ENCODE results near the gene KCMF1.
A peak's percentile ranks its signal among the peaks of the same experiment; 100 is the strongest.
"Not testable (repeated sequence)": the region's sequence is repeated elsewhere in the genome, so short reads cannot be mapped to it uniquely, and the experiment has no call there.

Gene KCMF1

DNA sequence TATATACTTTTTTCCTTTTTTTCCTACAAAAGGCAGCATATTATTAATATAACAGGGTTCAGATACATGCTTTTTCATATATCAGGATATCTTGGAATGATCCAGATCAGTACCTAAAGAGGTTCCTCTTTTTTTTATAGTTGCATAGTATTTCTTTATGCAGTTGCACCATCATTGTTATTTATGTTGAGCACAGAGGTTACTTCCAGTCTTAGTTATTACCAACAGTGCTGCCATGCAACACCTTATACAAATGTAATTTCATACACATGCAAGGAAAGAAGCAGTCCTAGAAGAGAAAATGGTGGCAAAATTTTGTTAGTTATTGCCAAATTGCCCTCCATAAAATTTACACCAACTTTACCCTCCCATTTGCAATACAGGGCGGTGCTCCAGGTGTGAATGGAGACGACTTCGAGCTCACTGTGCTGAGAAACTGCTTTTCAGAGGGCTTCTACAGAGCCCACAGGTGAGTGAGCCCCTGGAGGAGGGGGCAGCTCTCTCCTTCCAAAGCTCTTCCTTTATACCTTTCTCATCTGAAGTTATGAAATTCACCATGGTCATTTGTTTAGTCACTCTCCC, 30.0 kb upstream of the KCMF1 start:
- Histone ChIP-seq H3K27ac (ENCODE audit: low read length) (no peak overlapping the region), H3K36me3 (ENCODE audit: control insufficient read depth, low read depth, low read length) (no peaks in the 10 kb centered on the region), H3K27me3 (ENCODE audit: control insufficient read depth, insufficient read depth, low read length) (no peaks in the 10 kb centered on the region), H3K9me3 (ENCODE audit: control insufficient read depth, low read depth, low read length) (no peaks in the 10 kb centered on the region), H3K9ac (ENCODE audit: low read length) (no peak overlapping the region), H3K4me3 (ENCODE audit: low read length) (no peak overlapping the region), H3K4me1 (ENCODE audit: control insufficient read depth, low read depth, low read length) (peaks cover 15% of the 10 kb centered on the region)

GRCh38 chr2:84942166-84942565, 28.8 kb upstream of the KCMF1 start:
- no peaks in the 10 kb centered on the region for H3K27me3 ChIP-seq (ENCODE audit: control insufficient read depth, insufficient read depth, low read length)
- peaks cover 23% of the 10 kb centered on the region for H3K4me1 ChIP-seq (ENCODE audit: control insufficient read depth, low read depth, low read length)
- no peak overlapping the region for H3K9ac ChIP-seq (ENCODE audit: low read length)
- no peaks in the 10 kb centered on the region for H3K36me3 ChIP-seq (ENCODE audit: control insufficient read depth, low read depth, low read length)
- no peak overlapping the region for H3K4me3 ChIP-seq (ENCODE audit: low read length)
- H3K9me3 ChIP-seq (ENCODE audit: control insufficient read depth, low read depth, low read length) = no peaks in the 10 kb centered on the region
- H3K27ac ChIP-seq (ENCODE audit: low read length) = no peak overlapping the region

DNA sequence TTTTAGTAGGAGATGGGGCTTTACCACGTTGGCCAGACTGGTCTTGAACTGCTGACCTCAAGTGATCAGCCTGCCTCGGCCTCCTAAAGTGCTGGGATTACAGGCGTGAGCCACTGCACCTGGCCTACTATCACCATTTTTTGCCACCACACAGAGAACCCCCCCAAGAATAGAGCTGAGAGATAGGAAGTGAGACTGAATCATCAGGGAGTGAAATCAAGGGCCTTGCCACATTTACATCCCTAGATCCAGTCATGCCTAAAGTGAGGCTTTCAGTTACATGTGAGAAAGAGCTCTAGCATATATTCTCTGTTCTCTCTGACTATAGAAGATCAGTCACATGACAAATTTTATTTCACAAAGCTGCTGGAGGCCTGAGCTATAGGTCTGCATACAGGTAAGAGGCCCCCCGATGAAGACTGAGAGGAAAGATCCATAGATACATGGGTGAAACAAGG, 28.0 kb upstream of the KCMF1 start:
- Histone ChIP-seq H3K4me1 (ENCODE audit: control insufficient read depth, low read depth, low read length) (peaks cover 23% of the 10 kb centered on the region), H3K27me3 (ENCODE audit: control insufficient read depth, insufficient read depth, low read length) (no peaks in the 10 kb centered on the region), H3K4me3 (ENCODE audit: low read length) (no peak overlapping the region), H3K9me3 (ENCODE audit: control insufficient read depth, low read depth, low read length) (no peaks in the 10 kb centered on the region), H3K36me3 (ENCODE audit: control insufficient read depth, low read depth, low read length) (no peaks in the 10 kb centered on the region), H3K9ac (ENCODE audit: low read length) (no peak overlapping the region), H3K27ac (ENCODE audit: low read length) (no peak overlapping the region)

DNA sequence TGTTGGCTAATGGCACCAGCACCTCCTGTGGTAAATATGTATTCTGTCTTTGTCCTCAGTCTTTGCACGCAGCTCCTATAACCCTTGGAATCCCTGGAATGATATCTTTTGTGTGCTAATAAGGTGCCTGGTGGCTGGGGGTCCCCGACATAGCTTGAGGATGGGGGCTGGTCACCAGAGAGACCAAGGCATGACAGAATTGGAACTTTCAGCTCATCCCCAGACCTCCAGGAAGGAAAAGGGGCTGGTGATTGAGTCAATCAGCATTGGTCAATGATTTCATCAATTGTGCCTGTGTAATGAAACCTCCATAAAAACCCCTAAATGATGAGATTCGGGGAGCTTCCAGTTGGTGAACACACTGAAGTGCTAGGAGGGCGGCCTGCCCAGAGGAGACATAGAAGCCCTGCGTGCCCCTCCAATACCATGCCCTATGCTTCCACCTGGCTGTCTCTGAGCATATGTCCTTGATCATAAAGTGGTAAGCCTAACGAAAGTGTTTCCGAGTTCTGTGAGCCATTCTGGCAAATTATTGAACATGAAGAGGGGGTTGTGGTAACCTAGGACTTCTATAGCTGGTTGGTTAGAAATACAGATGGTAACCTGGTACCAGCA, 26.6 kb upstream of the KCMF1 start:
- no peak overlapping the region for H3K4me3 ChIP-seq (ENCODE audit: low read length)
- no peaks in the 10 kb centered on the region for H3K36me3 ChIP-seq (ENCODE audit: control insufficient read depth, low read depth, low read length)
- peaks cover 22% of the 10 kb centered on the region for H3K4me1 ChIP-seq (ENCODE audit: control insufficient read depth, low read depth, low read length)

GRCh38 chr2:84945838-84946203, 25.1 kb upstream of the KCMF1 start:
- not testable (repeated sequence) for H3K27ac ChIP-seq (ENCODE audit: low read length); H3K36me3 ChIP-seq (ENCODE audit: control insufficient read depth, low read depth, low read length); H3K27me3 ChIP-seq (ENCODE audit: control insufficient read depth, insufficient read depth, low read length); H3K9ac ChIP-seq (ENCODE audit: low read length); H3K4me3 ChIP-seq (ENCODE audit: low read length); H3K9me3 ChIP-seq (ENCODE audit: control insufficient read depth, low read depth, low read length)
- H3K4me1 ChIP-seq (ENCODE audit: control insufficient read depth, low read depth, low read length) = peaks cover 11% of the 10 kb centered on the region

More for the DNA sequence above, 26.6 kb upstream of the KCMF1 start:
- H3K27ac ChIP-seq (ENCODE audit: low read length) = no peak overlapping the region
- H3K27me3 ChIP-seq (ENCODE audit: control insufficient read depth, insufficient read depth, low read length) = no peaks in the 10 kb centered on the region
- H3K9me3 ChIP-seq (ENCODE audit: control insufficient read depth, low read depth, low read length) = no peaks in the 10 kb centered on the region
- no peak overlapping the region for H3K9ac ChIP-seq (ENCODE audit: low read length)

DNA sequence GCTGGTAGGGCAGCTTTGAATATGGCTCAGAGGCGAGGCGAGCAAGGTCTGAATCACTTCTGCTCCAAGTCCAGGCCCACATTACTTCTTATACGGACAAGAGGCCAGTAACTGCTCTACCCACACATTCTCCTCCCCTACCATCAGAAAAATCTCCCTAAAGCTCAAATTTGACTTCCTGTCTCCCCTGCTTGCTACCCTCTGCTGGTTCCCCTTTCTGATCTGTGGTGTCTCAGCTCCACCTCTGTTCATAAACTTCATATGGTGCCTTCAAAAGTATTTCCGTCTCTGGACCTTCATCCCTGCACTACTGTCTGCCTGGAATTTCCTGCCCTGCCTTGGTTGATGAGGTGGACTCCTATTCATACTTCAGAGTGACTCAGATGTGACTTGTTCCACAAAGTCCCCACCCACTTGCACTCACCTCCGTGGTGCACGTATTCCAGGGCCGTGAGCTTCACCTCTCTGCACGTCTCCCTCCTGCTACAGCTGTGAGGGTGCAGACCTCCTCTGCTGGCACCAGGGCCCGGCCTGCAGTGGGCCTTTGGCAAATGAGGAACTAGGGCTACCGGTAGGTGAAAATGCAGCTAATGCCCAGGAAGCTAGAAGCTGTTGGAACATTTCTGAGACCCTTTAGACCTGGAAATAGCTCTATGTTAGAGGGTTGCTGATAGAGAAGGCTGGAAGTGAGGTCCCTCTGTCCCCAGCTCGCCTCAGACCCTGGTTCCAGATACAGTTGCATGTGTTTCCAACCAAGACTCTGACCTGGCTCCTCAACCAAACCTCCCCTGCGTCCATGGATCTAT, 24.6 kb upstream of the KCMF1 start:
- Histone ChIP-seq H3K27me3 (ENCODE audit: control insufficient read depth, insufficient read depth, low read length) (no peaks in the 10 kb centered on the region), H3K9ac (ENCODE audit: low read length) (no peak overlapping the region), H3K9me3 (ENCODE audit: control insufficient read depth, low read depth, low read length) (no peaks in the 10 kb centered on the region), H3K4me3 (ENCODE audit: low read length) (no peak overlapping the region), H3K36me3 (ENCODE audit: control insufficient read depth, low read depth, low read length) (no peaks in the 10 kb centered on the region), H3K27ac (ENCODE audit: low read length) (no peak overlapping the region), H3K4me1 (ENCODE audit: control insufficient read depth, low read depth, low read length) (peaks cover 8% of the 10 kb centered on the region)

GRCh38 chr2:84947010-84947593, 23.9 kb upstream of the KCMF1 start:
- H3K4me1 ChIP-seq (ENCODE audit: control insufficient read depth, low read depth, low read length) = peaks cover 8% of the 10 kb centered on the region
- H3K4me3 ChIP-seq (ENCODE audit: low read length) = no peak overlapping the region
- no peaks in the 10 kb centered on the region for H3K9me3 ChIP-seq (ENCODE audit: control insufficient read depth, low read depth, low read length)
- no peaks in the 10 kb centered on the region for H3K36me3 ChIP-seq (ENCODE audit: control insufficient read depth, low read depth, low read length)
- H3K27me3 ChIP-seq (ENCODE audit: control insufficient read depth, insufficient read depth, low read length) = no peaks in the 10 kb centered on the region
- no peak overlapping the region for H3K27ac ChIP-seq (ENCODE audit: low read length)
- no peak overlapping the region for H3K9ac ChIP-seq (ENCODE audit: low read length)

DNA sequence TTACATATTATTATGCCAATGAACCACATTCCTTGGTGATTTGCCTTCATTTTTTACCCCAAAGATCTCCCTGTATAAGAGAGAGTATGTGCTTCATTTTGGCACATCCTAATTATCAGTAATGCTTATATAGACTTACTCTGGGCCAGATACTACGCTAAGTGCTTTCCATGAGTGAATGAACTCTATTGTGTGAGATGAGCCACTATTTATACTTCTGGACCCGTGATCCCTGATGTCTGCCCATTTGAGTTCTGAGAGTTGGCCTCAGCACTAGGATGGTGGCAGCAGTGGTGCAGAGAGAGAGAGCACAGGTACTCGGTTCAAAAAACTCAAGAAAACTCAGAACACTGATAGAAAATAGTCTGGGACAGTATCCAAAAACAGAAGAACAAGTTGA, 17.4 kb upstream of the KCMF1 start:
- Histone ChIP-seq H3K9me3 (ENCODE audit: control insufficient read depth, low read depth, low read length) (no peaks in the 10 kb centered on the region), H3K9ac (ENCODE audit: low read length) (no peak overlapping the region), H3K4me3 (ENCODE audit: low read length) (no peak overlapping the region), H3K36me3 (ENCODE audit: control insufficient read depth, low read depth, low read length) (no peaks in the 10 kb centered on the region), H3K27me3 (ENCODE audit: control insufficient read depth, insufficient read depth, low read length) (no peaks in the 10 kb centered on the region), H3K27ac (ENCODE audit: low read length) (no peak overlapping the region), H3K4me1 (ENCODE audit: control insufficient read depth, low read depth, low read length) (peaks cover 25% of the 10 kb centered on the region)

- Histone ChIP-seq H3K36me3 (ENCODE audit: control insufficient read depth, low read depth, low read length) (no peaks in the 10 kb centered on the region), H3K4me3 (ENCODE audit: low read length) (no peak overlapping the region), H3K27me3 (ENCODE audit: control insufficient read depth, insufficient read depth, low read length) (no peaks in the 10 kb centered on the region), H3K9ac (ENCODE audit: low read length) (no peak overlapping the region), H3K4me1 (ENCODE audit: control insufficient read depth, low read depth, low read length) (peaks cover 33% of the 10 kb centered on the region), H3K9me3 (ENCODE audit: control insufficient read depth, low read depth, low read length) (no peaks in the 10 kb centered on the region), H3K27ac (ENCODE audit: low read length) (no peak overlapping the region)
These were observed 16.6 kb upstream of the KCMF1 start for GRCh38 chr2:84954329-84954728.

DNA sequence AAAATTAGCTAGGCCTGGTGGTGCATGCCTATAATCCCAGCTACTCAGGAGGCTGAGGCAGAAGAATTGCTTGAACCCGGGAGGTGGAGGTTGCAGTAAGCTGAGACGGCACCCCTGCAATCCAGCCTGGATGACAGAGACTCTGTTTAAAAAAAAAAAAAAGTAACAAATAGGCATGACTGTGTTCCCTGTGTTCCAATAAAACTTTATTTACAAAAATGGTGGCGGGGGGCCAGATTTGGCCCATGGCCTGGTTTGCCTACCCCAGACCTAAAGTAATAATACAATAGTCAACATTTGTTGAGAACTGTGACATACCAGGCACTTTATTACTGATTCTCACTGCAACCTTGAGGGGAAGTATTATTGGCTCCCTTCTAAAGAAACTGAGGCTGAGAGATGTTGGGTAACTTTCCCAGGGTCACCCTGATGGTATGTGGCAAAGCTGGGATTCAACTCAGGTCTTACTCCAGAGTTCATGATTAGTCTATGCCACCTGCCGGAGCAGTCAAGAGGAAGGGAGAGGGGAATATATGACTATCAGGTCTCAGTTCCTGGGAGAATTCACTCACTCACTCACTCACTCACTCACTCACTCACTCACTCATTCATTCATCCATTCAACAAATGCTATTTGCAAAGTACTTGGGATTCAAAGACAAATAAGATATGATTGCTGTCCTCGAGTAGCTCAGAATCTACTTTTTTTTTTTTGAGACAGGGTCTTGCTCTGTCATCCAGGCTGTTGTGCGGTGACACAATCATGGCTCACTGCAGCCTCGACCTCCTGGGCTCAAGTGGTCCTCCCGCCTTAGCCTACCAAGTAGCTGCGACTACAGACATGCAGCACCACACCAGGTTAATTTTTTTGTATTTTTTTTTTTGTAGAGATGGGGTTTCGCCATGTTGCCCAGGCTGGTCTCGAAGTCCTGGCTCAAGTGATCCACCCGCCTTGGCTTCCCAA, 14.3 kb upstream of the KCMF1 start:
- no peaks in the 10 kb centered on the region for H3K27me3 ChIP-seq (ENCODE audit: control insufficient read depth, insufficient read depth, low read length)
- H3K4me1 ChIP-seq (ENCODE audit: control insufficient read depth, low read depth, low read length) = peaks cover 45% of the 10 kb centered on the region
- H3K9me3 ChIP-seq (ENCODE audit: control insufficient read depth, low read depth, low read length) = no peaks in the 10 kb centered on the region
- no peaks in the 10 kb centered on the region for H3K36me3 ChIP-seq (ENCODE audit: control insufficient read depth, low read depth, low read length)
- peak overlapping the region; percentile 30 for H3K27ac ChIP-seq (ENCODE audit: low read length)
- peak overlapping the region; percentile 5 for H3K9ac ChIP-seq (ENCODE audit: low read length)
- H3K4me3 ChIP-seq (ENCODE audit: low read length) = no peak overlapping the region

GRCh38 chr2:84957771-84958134, 13.2 kb upstream of the KCMF1 start:
- Histone ChIP-seq H3K4me1 (ENCODE audit: control insufficient read depth, low read depth, low read length) (peaks cover 45% of the 10 kb centered on the region), H3K27me3 (ENCODE audit: control insufficient read depth, insufficient read depth, low read length) (no peaks in the 10 kb centered on the region), H3K27ac (ENCODE audit: low read length) (peak overlapping the region; percentile 94), H3K9ac (ENCODE audit: low read length) (peak overlapping the region; percentile 64), H3K36me3 (ENCODE audit: control insufficient read depth, low read depth, low read length) (peaks cover 4% of the 10 kb centered on the region), H3K9me3 (ENCODE audit: control insufficient read depth, low read depth, low read length) (no peaks in the 10 kb centered on the region), H3K4me3 (ENCODE audit: low read length) (peak overlapping the region; percentile 12)

All from iPS-18a (cell line).